ENCODE data around the gene ARHGAP22. TPM values are rescaled to one million over a fixed set of nuclear protein-coding genes. Genes with fewer than 3 reads are reported as not detected.

The ARHGAP22 gene
- polyA plus RNA-seq, 1 donor from 2014 or later, result 0.15 TPM

- H3K9ac ChIP-seq (ENCODE audit: low read length), result no peak overlapping the region
- TF ChIP-seq MXI1 (conservative IDR thresholded peaks at IDR 0.05; ENCODE audit: poor library complexity, severe bottlenecking), result no peak
- no peak for TF ChIP-seq EZH2 (IDR thresholded peaks at IDR 0.05; ENCODE audit: borderline replicate concordance, insufficient read depth, low read length, poor library complexity, severe bottlenecking)
- no peak for TF ChIP-seq CTCF (IDR thresholded peaks at IDR 0.05; ENCODE audit: poor library complexity, severe bottlenecking)
- TF ChIP-seq EP300 (conservative IDR thresholded peaks at IDR 0.05; ENCODE audit: poor library complexity, severe bottlenecking), result no peak
- no peak for TF ChIP-seq TAF1 (IDR thresholded peaks at IDR 0.05; ENCODE audit: low read depth)
- TF ChIP-seq POLR2AphosphoS5 (IDR thresholded peaks at IDR 0.05), result no peak
- TF ChIP-seq RAD21 (conservative IDR thresholded peaks at IDR 0.05), result no peak
- TF ChIP-seq REST (IDR thresholded peaks at IDR 0.05; ENCODE audit: borderline replicate concordance), result no peak
- TF ChIP-seq SMC3 (conservative IDR thresholded peaks at IDR 0.05; ENCODE audit: poor library complexity), result no peak
- no peak overlapping the region for H3K4me2 ChIP-seq (ENCODE audit: low read length)
- H3K27ac ChIP-seq (ENCODE audit: low read length), result no peak overlapping the region
- no peak overlapping the region for H2AFZ ChIP-seq (ENCODE audit: low read depth, low read length)
- H3F3A ChIP-seq (ENCODE audit: insufficient read depth, low read length, poor library complexity, severe bottlenecking), result no peaks in the 10 kb centered on the region
- no peaks in the 10 kb centered on the region for H3K79me2 ChIP-seq (replicated peaks; ENCODE audit: insufficient read depth, low read length)
- H3K9me3 ChIP-seq (ENCODE audit: low read length), result no peaks in the 10 kb centered on the region
- H3K4me3 ChIP-seq (ENCODE audit: low read length), result no peak overlapping the region
- H3K9me2 ChIP-seq (ENCODE audit: insufficient read depth, low read length), result no peaks in the 10 kb centered on the region
- H3K36me3 ChIP-seq (ENCODE audit: insufficient read depth, low read length), result no peaks in the 10 kb centered on the region
- no peaks in the 10 kb centered on the region for H3K27me3 ChIP-seq (ENCODE audit: insufficient read depth, low read depth, low read length)
- H4K20me1 ChIP-seq (ENCODE audit: insufficient read depth), result no peaks in the 10 kb centered on the region
Observed at GRCh38 chr10:48481385-48481784, 123.5 kb downstream of the ARHGAP22 start.

GRCh38 chr10:48480397-48481374 is 124.2 kb downstream of the ARHGAP22 start:
- H3K27ac ChIP-seq (ENCODE audit: low read length), result no peak overlapping the region
- H3K9me2 ChIP-seq (ENCODE audit: insufficient read depth, low read length), result no peaks in the 10 kb centered on the region
- no peak overlapping the region for H3K9ac ChIP-seq (ENCODE audit: low read length)
- no peaks in the 10 kb centered on the region for H3K27me3 ChIP-seq (ENCODE audit: insufficient read depth, low read depth, low read length)
- no peaks in the 10 kb centered on the region for H3F3A ChIP-seq (ENCODE audit: insufficient read depth, low read length, poor library complexity, severe bottlenecking)
- no peaks in the 10 kb centered on the region for H3K9me3 ChIP-seq (ENCODE audit: low read length)
- H4K20me1 ChIP-seq (ENCODE audit: insufficient read depth), result no peaks in the 10 kb centered on the region
- no peak overlapping the region for H3K4me3 ChIP-seq (ENCODE audit: low read length)
- H3K4me2 ChIP-seq (ENCODE audit: low read length), result no peak overlapping the region
- H3K79me2 ChIP-seq (replicated peaks; ENCODE audit: insufficient read depth, low read length), result no peaks in the 10 kb centered on the region
- H3K36me3 ChIP-seq (ENCODE audit: insufficient read depth, low read length), result no peaks in the 10 kb centered on the region
- no peak overlapping the region for H2AFZ ChIP-seq (ENCODE audit: low read depth, low read length)
- TF ChIP-seq EP300 (conservative IDR thresholded peaks at IDR 0.05; ENCODE audit: poor library complexity, severe bottlenecking) (no peak), MXI1 (conservative IDR thresholded peaks at IDR 0.05; ENCODE audit: poor library complexity, severe bottlenecking) (no peak), REST (IDR thresholded peaks at IDR 0.05; ENCODE audit: borderline replicate concordance) (no peak), POLR2AphosphoS5 (IDR thresholded peaks at IDR 0.05) (no peak), RAD21 (conservative IDR thresholded peaks at IDR 0.05) (no peak), TAF1 (IDR thresholded peaks at IDR 0.05; ENCODE audit: low read depth) (no peak), SMC3 (conservative IDR thresholded peaks at IDR 0.05; ENCODE audit: poor library complexity) (no peak), EZH2 (IDR thresholded peaks at IDR 0.05; ENCODE audit: borderline replicate concordance, insufficient read depth, low read length, poor library complexity, severe bottlenecking) (no peak), CTCF (IDR thresholded peaks at IDR 0.05; ENCODE audit: poor library complexity, severe bottlenecking) (no peak)

Data from neural cell (in vitro differentiated cells).